GM21528 (cell line): ENCODE results near the gene GPATCH8.
"Not testable (repeated sequence)": the region's sequence is repeated elsewhere in the genome, so short reads cannot be mapped to it uniquely, and the experiment has no call there.

Experiments used
- ATAC-seq: cut with Tn5 transposase; IDR thresholded peaks from one replicate; pipeline ENCODE4 v1.9.1; 2021; ENCODE audit warnings: mild to moderate bottlenecking, moderate library complexity; ENCODE audit not compliant: unreplicated experiment, low FRiP score

Gene GPATCH8

GRCh38 chr17:44398692-44399691 lies 104.2 kb downstream of the GPATCH8 start:
- ATAC-seq: no peak

GRCh38 chr17:44397479-44398440 lies 105.4 kb downstream of the GPATCH8 start:
- ATAC-seq: no peak

GRCh38 chr17:44396946-44397345 lies 106.3 kb downstream of the GPATCH8 start:
- no peak for ATAC-seq

GRCh38 chr17:44394833-44395232 lies 108.4 kb downstream of the GPATCH8 start:
- ATAC-seq: no peak

GRCh38 chr17:44394112-44394511 lies 109.1 kb downstream of the GPATCH8 start:
- ATAC-seq: not testable (repeated sequence)

DNA sequence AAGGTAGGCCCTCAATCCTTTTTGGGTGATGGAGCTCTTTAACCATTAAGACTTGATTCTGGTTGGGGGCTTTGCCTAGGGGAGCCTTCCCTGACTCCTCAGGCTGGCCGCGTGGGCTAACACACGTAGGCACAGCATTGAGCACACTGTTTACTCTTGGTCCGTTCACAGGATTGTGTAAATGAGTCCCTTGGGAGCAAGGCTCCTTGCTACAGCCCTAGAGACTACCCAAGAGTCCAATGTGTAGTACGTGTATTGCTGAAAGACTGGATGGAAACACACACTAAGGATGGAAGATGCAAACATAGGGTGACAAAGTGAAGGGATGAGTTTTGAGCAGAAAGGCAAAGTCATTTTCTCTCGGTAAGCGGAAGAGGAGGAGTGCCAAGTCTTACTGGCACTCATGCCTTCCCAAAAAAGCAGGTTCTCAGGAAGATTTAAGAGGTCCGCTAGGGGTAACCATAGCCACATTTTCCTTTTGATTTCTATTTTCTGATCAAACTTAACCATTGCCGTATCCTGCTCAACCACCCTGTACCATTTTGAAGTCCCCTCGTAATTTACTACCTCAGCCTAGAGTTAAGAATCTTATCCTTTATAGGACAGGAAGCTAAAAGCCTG lies 112.8 kb downstream of the GPATCH8 start:
- ATAC-seq: no peak

GRCh38 chr17:44389723-44390202 lies 113.4 kb downstream of the GPATCH8 start:
- ATAC-seq: no peak

- no peak for ATAC-seq
Measured at GRCh38 chr17:44389281-44389680, 113.9 kb downstream of the GPATCH8 start, which contains the start of gene ITGA2B. Gene ITGA2B, minus strand, starts transcription at chr17:44389649. Its CDS starts 176 bp downstream, at chr17:44389473.

DNA sequence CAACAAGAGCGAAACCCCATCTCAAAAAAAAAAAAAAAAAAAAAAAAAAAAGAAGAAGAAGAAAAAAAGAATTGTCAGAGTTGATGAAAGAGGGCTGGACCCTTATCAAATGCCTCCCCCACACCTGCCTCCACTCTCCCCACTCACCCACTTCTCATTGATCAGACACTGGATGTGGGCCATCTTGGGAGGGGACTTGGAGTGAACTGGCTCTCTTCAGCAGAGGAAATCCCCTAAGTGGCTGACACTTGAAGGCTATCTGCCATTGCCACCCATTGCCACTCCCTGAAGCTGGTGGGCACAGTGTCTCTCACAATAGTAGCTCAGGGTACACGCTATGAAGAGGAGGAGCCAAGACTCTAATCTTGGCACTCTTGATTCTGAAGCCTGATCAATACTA lies 115.4 kb downstream of the GPATCH8 start:
- ATAC-seq: no peak

- no peak for ATAC-seq
Measured at GRCh38 chr17:44386182-44386525, 117.1 kb downstream of the GPATCH8 start.

DNA sequence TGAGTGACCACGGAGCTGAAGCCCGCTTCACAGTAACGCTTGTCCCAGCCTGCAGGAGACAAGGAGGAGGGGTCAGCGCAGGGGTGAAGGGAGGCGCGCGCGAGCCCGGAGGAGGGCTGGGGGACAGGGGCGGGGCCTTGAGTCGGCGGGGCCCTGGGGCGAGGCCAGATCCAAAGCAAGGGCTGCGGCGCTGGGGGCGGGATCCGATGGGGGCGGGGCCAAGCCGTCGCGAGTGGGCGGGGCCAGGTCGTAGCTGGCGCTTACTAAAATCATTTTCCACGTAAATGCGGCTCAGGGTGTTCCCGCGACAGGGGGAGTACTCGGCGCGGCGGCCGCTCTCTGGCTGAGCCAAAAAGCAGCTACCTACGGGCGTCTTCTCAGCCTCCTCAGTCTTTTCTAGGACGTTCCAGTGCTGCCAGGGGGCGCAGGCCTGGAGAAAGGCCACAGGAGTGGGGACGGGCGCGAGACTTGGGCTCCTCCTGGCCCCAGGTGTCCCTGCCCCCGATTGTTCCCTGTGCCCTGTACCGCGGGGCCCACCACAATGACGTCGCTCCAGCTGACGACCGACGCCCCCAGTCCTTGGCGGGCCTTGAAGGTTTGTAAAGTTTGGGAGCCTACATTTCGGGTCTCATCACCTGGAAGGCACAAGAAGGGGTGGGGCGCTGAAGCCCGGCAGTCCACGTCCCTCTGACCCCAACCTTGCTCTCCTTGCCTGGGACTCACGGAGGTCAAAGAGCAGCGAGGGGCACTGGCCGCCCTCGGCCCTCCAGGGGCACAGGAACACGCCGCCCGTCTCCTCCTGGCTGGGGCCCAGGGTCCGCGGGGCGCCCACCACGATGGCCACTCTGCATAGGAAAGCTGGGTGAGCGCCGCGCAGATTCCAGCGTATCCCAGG lies 117.7 kb downstream of the GPATCH8 start:
- ATAC-seq: no peak

DNA sequence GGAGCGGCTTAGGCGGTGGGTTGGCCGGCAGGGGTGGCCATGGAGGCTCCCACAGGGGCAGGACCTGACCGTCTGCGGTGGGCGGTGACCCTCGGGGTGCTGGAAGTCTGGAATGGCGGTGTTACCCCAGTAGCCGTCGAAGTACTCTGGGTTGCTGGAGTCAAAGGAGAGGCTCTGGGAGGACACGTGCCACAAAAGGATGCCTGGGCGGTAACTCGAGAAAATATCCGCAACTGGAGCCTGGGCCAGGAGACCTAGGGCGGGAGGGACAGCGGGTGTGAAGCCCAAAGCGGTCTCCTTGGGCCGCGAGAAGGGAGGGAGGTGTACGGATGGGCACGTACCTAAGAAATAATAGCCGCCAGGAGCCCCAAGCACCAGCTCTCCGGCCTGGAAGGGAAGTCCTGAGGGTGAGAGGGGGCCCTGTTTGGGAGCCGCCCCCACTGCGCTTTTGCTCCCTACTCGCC lies 118.4 kb downstream of the GPATCH8 start:
- no peak for ATAC-seq

- ATAC-seq: no peak
Measured at GRCh38 chr17:44384281-44384822, 118.9 kb downstream of the GPATCH8 start.

DNA sequence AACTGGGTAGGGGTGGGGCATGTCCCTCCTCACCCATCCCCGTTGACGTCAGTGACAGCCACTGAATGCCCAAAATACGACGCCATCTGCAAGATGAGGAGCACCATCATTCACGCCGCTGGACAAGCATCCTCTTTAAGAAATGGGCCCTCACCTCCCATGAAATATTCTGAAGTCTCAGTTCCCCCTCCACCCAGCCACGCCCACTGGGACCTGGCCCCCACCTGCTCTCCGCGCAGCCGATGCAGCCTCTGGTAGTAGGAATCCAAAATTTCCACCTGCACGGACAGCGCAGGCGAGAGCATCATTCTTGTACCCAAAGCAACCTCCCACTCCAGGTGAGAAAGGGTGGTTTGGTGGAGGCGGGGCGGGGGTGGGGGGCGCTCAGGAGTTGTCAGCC lies 119.3 kb downstream of the GPATCH8 start:
- ATAC-seq: no peak

GRCh38 chr17:44383363-44383762 lies 119.8 kb downstream of the GPATCH8 start:
- ATAC-seq: no peak

- no peak for ATAC-seq
Measured at GRCh38 chr17:44382917-44383316, 120.3 kb downstream of the GPATCH8 start.

DNA sequence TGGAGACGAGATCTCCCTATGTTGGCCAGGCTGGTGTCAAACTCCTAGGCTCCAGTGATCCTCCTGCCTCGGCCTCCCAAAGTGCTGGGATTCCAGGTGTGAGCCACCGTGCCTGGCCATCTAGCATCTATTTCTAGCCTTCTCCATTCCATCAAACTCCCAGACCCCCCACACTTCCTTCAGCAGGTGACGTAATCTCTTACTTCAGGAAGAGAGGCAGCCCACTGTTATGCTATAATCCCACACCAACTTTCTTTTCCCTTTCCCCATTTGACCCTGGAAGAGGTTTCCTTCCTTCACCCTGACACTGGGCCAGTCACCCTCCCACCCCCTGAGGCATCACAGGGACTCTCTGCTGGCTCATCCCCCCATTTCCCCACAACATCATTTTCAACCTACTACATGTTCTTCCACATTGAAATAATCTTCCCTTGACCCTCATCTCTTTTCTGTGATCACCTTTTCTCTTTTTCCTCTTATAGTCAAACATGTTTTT lies 121.3 kb downstream of the GPATCH8 start:
- no peak for ATAC-seq

- ATAC-seq: no peak
Measured at GRCh38 chr17:44380767-44381166, 122.4 kb downstream of the GPATCH8 start.

- no peak for ATAC-seq
Measured at GRCh38 chr17:44379887-44380286, 123.3 kb downstream of the GPATCH8 start.
